Activated naive CD4-positive, alpha-beta T cell (primary cell): ENCODE results near the gene ANKS1B.

Source experiments
- DNase-seq, 4 experiments: peaks; one replicate each; lab custom pipeline; 2025; lab: John Stamatoyannopoulos, UW

Gene ANKS1B

GRCh38 chr12:98817742-98818141 is 1167.0 kb downstream of the ANKS1B start:
- no peak for DNase-seq

DNA sequence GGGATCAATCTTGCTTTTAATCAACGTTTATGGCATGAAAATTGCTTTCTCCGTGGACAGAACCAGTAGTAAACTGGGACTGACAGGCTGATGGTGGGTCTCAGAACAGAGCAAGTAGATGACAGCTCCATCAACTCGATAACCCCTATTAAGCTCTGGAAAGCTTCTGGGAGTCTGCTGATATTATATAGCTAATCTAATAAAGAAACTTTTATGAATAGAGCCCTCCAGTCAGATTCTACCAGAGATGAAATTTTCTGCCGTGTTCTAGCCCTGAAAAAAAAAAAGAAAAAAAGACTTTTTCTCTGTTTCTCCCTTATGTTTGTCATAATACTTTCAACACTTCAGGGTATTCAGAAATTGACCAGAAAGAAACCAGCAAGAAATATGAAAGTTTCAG is 1168.0 kb downstream of the ANKS1B start:
- no peak for DNase-seq

- DNase-seq, result no peak
These were observed 1170.5 kb downstream of the ANKS1B start for GRCh38 chr12:98814254-98814653.

DNA sequence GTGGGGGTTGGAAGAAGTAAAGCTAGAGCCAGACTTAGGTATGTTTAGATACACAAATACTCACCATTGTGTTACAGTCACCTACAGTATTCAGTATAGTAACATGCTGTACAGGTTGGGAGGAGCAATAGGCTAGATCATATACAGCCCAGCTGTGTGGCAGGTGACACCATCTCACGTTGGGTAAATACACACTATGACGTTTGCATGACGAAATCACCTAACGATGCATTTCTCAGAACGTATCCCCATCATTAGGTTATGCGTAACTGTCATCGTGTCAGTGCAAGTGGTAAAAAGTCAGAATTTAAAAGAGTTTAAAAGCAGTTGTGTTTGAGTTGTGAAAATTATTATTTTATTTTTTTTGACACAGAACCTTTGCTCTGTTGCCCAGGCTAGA is 1172.5 kb downstream of the ANKS1B start:
- DNase-seq, result no peak

- DNase-seq, result no peak
These were observed 1176.4 kb downstream of the ANKS1B start for GRCh38 chr12:98808243-98808875.

- no peak for DNase-seq
These were observed 1177.5 kb downstream of the ANKS1B start for GRCh38 chr12:98807187-98807586.

DNA sequence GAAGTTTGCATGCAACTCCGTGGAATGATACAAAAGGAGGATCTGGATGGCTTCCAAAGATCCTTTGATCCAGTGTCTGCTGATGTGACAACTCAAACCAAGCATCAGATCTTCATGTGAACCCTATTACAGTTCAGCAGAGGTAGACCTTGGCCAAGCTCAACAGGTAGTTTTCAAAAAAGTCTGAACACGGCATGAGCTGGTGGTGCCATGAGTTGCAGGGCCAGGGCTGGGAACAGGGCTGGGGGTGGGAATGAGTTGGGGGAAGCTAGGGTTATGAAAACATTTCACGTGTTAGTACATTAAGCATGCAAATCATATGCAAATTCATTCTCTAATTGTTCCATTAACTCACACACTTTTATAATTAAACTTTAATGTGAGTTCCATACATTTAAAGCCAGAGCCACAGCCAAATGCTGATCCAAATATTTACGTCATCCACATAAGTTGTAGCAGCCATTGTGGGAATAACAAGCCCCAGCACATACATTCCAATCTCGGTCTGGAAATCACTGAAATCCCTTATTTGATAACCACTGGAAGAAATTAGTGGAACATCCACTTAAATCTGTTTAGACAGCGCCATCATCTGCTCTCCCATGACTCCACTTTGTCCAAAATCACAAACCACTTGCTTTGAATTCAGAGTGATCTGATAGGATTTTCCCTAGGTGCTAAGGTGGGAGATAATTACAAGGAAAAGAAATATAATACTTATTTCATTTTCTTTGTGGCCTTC is 1181.1 kb downstream of the ANKS1B start:
- DNase-seq, result no peak

DNA sequence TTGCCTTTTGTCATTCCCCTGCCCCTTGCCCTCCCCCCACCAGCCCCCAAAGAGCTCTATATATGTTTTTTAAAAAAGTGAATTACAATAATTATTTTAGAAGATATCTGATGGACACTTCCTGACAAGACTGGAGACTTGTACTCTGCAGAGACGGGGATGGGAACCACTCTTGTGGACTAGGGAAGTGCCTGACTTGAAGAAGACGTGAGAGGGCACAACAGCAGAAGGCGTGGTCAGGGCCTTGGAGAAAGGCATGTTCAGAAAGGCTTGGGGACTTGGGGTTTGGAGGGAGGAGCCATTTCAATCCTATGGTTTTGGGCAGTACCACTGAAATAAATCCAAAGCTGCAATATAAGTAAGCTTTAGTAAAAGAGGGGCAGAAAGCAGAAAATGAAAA is 1184.9 kb downstream of the ANKS1B start:
- DNase-seq, result no peak

DNA sequence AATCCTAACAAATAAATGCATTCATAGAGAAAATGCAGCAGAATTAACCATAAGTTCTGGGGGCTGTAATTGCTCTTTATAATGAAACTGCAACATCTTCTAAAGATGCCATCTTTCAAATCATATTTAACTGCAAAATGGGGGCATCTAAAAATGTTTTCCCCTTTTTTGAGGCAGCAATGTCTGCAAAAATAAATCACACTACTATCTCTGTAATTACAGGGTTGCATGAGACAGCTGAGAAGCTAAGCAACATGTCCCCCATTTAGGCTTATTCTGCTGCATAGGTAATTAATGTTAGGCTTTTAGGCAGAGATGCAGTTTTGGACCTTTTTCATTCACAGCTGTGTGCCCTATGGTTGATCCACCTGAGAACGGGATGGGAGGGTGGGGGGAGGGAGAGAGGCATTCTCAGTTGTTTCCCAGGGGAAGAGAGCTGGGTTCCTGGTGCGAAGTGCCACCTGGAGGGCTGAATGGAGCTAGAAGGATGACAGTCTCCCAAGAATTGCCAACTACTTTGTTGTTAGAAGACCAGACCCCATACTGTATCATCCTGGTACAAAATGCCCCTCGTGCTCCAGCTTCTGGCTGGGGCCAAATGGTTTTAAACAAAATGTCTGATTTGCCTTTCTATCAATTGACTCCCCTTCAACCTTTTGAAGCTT is 1185.5 kb downstream of the ANKS1B start:
- no peak for DNase-seq

GRCh38 chr12:98797200-98797599 is 1187.5 kb downstream of the ANKS1B start:
- no peak for DNase-seq

DNA sequence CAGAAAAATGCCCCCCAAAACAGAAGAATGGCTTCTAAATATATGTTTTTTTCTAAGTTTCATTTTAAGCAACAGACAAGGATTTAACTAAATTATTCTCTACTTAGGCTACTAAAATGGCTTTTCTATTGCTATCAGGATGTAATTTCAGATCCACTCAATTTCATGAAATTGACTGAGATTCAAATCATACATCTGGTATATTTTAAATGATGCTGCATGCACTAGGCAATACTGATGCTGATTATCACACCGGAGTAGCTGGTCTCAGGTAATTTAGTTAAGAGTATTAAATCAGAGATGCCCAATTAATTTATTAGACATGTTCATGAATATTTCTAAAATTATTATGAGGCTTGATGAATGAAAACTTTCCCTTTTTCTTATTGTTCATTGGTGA is 1188.0 kb downstream of the ANKS1B start:
- no peak for DNase-seq

DNA sequence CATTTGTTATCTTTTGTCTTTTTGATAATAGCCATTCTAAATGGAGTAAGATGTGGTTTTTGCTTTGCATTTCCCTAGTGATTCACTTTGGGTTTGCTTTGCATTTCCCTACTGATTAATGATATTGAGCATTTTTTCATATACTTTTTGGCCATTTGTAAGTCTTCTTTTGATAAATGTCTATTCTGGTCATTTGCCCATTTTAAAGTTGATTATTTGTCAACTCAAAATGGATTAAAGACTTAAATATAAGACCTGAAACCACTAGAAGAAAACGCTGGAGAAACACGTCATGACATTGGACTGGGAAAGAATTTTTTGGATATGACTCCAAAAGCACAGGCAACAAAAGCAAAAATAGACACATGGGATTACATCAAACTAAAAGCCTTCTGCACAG is 1191.6 kb downstream of the ANKS1B start:
- DNase-seq, result no peak

GRCh38 chr12:98791406-98791805 is 1193.3 kb downstream of the ANKS1B start:
- no peak for DNase-seq

DNA sequence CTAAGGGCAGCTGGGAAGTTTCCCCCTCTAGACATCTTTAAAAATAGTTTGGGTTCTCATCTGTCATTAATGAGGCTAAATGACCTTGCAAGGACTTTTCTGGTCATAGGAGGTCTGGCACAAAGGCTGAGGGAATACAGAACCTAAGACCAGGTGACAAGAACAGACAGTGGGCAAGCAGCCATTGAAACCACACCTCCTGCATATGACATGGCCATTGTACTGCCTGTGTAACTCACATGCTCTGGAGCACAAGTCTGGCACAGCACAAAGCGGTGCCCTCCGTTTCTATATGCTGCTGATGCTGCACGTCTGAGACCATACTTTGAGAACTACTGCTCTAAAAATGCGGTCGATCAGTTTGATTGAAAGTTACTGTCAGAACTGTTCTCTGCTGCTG is 1196.3 kb downstream of the ANKS1B start:
- no peak for DNase-seq

DNA sequence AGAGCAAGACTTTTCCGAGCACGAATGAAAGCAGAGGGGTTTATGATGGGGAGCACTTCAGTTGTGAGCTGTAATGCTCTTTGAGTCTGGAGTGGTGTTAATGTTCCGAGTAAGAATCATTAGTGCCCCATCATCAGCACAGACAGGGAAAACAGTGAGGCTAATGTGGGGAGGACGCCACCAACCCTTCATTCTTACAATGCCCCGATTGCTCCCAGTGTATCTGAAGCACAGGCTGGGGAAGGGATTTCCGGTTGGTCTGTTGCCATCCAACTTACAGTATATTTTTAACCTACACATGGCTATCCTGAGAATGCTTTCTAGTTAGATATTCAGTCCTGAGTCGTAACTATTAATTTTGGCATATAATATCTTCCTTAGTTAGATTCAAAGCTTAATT is 1198.1 kb downstream of the ANKS1B start:
- DNase-seq, result no peak

DNA sequence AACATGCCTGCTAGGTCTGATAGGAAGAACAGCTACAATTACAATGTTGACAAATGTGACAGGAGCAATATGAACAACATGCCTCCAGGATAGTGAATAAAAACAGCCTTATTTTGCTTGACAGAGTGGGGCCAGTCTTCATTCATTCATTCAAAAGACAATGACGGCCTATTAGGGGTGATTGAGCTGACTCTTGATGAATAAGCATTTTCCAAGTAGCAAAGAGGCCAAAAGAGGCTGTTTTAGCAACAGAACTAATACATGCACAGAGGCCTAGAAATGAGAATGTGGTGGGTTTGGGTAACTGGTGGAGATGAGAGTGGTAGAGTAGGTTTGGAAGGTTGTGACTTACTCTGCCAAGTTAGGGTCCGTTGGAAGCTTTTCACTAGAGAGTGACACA is 1201.3 kb downstream of the ANKS1B start:
- no peak for DNase-seq

- no peak for DNase-seq
These were observed 1204.5 kb downstream of the ANKS1B start for GRCh38 chr12:98780261-98780660.

DNA sequence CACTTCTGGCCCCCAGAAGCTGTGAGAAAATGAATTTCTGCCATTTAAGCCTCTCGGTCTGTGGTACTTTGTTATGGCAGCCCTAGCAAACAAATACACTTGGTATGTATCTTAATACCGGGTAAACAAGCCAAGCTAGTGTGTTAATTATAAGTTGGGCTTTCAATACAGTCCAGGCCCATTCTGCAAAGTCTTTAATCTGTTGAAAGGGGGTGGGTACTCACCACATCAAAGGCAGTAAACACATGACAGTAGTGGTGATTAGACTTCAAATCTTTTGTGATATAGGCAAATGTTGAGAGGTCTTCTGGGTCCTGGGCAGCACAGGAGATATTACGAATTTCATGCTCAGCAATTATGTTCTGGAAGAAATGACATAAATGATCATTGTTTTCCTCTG is 1211.9 kb downstream of the ANKS1B start:
- no peak for DNase-seq

DNA sequence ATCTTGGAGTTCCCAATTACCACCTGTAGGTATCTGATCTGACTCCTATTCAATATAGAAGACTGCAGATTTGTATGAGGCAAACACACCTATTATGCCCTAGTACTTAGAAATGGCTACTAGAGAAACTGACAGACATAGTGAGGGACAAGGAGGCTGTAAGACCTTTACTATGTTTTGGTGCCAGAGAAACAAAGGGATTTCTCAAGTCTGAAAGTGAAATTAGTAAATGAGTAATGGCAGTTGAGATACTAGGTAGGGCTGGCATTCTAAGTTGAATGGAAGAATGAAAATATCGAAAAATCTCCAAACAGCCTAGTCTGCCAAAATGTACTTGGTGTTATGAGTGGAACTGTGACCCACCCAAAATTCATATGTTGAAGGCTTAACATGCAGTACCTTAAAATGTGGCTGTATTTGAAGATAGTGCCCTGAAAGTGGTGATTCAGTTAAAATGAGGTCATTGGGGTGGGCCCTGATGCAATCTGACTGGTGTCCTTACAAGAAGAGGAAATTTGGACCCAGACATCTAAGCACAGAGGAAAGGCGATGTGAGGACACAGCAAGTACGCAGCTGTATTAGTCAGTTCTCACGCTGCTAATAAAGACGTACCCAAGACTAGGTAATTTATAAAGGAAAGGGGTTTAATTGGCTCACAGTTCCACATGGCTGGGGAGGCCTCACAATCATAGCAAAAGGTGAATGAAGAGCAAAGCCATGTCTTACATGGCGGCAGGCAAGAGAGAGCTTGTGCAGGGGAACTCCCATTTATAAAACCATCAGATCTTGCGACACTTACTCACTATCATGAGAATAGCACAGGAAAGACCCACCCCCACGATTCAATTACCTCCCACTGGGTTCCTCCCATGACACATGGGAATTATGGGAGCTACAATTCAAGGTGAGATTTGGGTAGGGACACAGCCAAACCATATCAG is 1212.7 kb downstream of the ANKS1B start:
- no peak for DNase-seq

DNA sequence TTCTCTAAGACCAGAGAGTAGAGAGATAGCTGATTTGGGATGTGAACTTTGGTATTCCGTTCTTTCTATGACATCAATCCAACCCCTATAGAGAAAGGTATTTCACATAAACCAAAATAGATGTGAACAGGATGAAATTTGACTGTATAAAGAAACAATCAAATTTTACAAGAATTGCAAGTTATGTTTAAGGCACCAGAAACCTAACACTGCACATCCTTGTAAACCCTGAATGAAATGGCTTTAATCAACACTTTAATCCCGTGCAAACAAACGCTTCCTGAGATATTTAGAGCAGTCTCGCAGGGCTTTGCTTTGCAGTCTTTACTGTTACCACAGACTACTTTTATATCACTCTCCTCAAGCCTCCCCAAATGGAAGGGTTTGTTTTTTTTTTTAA is 1214.5 kb downstream of the ANKS1B start:
- no peak for DNase-seq

- no peak for DNase-seq
These were observed 1215.7 kb downstream of the ANKS1B start for GRCh38 chr12:98769068-98769467.

GRCh38 chr12:98767248-98767647 is 1217.5 kb downstream of the ANKS1B start:
- DNase-seq, result no peak
